Measurements from ENCODE around the gene FBXL16.
"Not testable (repeated sequence)": the region's sequence is repeated elsewhere in the genome, so short reads cannot be mapped to it uniquely, and the experiment has no call there.

The FBXL16 gene

GRCh38 chr16:698911-699671, 6.5 kb downstream of the FBXL16 start:
- no peak for DNase-seq (ENCODE audit: low read depth)
- H3K4me3 ChIP-seq (ENCODE audit: low read depth, low read length), result no peak overlapping the region

DNA sequence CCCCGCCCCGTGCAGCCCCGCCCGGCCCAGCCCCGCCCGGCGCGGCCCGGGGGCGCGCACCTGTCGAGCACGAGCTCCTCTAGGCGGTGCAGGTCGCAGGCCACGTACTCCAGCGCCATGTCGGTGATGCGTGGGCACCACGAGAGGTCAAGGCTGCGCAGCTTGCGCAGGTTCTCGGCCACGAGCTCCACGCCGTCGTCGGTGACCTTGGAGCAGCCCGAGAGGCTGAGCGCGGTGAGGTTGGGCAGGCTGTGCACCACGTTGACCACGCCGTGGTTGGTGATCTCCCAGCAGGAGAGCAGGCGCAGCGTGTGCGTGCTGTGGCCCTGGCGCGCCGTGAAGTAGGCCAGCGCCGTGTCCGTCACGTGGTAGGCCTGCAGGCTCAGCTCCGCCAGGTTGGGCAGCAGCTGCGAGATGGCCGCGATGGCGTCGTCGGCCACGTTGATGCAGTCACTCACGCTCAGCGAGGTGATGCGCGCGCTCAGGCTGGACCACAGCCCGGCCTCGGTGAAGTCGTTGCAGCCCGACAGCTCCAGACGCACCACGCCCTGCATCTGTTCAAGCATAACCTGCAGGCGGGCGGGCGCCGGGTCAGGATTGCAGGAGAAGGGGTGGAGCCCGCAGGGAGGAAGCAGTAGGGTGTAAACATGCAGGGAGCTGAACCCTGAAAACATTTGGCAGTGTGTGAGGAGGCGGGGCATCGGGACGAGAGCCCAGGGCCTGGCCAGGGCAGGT, 10.1 kb downstream of the FBXL16 start:
- DNase-seq (ENCODE audit: low read depth), result no peak
- H3K4me3 ChIP-seq (ENCODE audit: low read depth, low read length), result no peak overlapping the region

DNA sequence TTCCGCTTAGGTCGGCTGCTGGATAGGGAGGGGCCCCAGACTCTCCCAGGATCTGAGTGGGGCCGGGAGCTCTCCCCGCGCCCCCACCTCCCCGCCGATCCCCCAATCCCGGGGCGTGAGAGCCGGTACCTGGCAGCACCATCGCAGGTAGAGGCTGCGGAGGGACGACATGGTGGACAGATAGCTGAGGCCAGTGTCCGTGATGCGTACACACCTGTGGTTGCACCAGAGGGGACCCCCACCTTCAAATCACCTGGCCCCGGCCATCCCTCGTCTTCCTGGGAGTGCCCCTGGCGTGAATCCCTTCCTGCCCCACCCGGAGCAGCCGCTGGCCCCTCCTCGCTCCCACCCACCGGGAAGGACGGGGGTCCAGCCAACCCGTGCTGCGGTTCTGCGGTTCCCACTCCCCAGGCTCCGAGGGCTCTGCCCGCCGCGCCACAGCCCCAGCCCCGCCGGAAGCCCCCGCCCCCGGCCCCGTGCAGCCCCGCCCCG, 10.7 kb downstream of the FBXL16 start:
- H3K4me3 ChIP-seq (ENCODE audit: low read depth, low read length), result no peak overlapping the region
- DNase-seq (ENCODE audit: low read depth), result no peak

DNA sequence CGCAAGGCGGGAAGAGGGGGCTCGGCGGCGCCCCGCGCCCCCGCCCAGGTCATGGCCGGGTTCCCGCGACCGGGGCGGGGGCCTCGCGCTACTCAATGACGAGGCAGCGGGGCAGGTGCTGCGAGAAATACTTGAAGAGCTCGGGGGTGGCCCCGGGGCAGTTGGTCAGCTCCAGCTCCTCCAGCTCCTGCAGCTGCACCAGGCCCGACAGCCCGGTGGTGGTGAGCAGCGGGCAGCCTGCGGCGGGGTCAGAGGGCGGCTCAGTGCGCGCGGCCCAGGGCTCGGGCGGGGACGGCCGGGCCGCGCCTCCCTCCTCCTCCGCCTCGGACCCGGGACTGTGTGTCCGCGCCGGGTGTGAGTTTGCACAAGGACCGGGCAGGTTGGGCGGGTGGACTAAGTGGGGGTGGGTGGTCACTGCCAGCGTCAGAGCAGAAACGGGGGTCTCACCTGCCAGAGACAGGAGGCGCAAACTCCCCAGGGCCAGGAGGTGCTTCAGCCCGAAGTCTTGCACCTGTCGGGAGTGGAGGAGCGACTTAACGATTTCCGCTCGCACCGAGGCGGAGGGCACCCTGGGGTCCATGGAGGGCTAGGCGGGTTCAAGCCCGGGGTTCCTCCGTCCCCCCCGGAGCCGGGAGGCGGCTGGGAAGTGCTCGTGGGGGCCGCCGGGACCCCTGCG, 11.3 kb downstream of the FBXL16 start:
- DNase-seq (ENCODE audit: low read depth), result no peak
- H3K4me3 ChIP-seq (ENCODE audit: low read depth, low read length), result no peak overlapping the region

GRCh38 chr16:693766-694165, 11.8 kb downstream of the FBXL16 start:
- no peak overlapping the region for H3K4me3 ChIP-seq (ENCODE audit: low read depth, low read length)
- no peak for DNase-seq (ENCODE audit: low read depth)

- no peak overlapping the region for H3K4me3 ChIP-seq (ENCODE audit: low read depth, low read length)
- no peak for DNase-seq (ENCODE audit: low read depth)
Observed at GRCh38 chr16:693364-693763, 12.2 kb downstream of the FBXL16 start.

DNA sequence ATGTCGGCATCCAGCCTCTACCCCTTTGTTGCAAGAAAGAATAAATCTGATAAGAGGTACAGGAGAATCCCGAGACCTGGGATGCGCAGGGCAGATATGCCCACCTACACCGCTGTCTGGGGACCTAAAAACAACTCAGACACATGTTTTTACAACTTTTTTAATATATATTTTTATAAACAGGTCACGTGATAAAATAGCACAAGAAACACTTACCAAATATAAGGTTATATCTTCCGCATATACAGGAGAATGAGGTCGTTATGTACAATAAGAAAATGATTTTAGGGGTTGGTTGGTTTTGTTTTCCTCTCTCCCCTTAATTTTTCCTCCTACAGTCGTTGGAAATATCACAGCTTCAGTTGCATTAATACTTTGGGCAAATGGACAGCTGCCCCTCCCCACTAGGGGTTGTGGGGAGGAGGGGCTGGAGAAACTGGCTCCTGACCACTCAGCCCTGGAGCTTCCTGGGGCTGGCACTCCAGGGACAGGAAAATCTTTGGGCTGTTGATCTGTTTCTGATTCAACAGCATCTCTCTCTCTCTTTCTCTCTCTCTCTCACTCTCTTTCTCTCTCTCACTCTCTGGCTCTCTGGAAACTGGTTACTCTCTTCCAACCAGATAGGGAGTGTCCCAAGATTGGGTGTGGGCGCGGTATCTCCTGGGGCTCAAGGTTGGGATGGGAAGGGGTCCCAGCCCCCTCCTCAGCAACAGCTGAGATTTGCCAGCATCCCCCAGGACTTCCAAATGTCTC, 13.1 kb downstream of the FBXL16 start:
- no peak overlapping the region for H3K4me3 ChIP-seq (ENCODE audit: low read depth, low read length)

GRCh38 chr16:691242-691641, 14.4 kb downstream of the FBXL16 start:
- DNase-seq (ENCODE audit: low read depth), result not testable (repeated sequence)

More for the DNA sequence above, 13.1 kb downstream of the FBXL16 start:
- no peak for DNase-seq (ENCODE audit: low read depth)

DNA sequence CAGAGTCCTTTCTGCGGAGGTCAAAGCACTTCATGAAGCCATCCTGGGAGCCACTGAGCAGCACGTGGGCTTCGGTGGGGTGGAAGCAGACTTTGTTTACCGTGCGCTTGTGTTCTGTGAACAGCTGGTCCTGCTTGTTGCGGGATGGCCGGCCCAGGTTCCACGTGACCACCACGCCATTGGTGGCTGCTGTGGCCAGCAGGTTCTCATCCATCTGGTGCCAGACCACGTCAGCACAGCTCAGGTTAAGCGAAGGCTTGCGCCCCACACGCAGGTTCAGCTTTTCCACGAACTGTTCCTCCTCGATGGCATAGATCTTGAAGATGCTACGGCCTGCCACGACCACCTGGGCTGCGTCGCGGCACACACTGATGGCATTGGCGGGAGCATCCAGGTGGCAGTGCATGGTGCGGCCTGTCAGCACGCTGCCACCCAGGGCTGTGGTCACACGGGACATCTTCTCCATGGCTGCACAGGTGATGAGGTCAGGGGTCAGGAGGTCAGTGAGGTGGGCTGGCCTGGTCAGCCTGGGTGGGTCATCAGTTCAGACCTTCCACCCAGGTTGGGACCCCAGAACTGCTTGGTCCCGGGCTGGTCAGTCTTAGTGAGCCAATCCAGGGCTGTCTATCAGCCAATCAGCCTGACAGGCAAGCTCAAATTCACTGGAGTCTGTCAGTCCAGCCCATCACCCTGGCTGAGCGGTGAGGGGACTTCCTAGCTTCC, 16.3 kb downstream of the FBXL16 start:
- no peak for DNase-seq (ENCODE audit: low read depth)

More at GRCh38 chr16:691242-691641, 14.4 kb downstream of the FBXL16 start:
- H3K4me3 ChIP-seq (ENCODE audit: low read depth, low read length), result not testable (repeated sequence)

DNA sequence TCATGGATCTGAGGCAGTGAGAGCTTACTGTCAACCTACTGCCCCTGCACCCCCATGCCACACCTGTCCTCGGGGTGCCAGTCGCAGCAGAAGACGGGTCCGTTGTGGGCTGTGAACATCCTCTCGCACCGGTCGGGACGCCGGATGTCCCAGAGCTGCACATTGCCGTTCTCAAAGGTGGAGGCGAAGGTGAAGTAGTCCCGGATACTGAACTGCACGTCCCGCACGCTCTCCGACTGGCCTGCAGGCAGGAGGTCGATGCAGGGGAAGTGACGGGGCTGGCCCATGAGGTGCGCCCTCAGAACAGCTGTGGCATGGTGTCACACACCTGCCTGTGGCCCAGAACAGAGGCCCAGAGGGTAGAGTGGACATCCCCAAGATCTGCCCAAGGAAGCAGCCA, 18.1 kb downstream of the FBXL16 start:
- no peak overlapping the region for H3K4me3 ChIP-seq (ENCODE audit: low read depth, low read length)
- DNase-seq (ENCODE audit: low read depth), result no peak

More for the DNA sequence above, 16.3 kb downstream of the FBXL16 start:
- H3K4me3 ChIP-seq (ENCODE audit: low read depth, low read length), result peak overlapping the region; percentile 77

DNA sequence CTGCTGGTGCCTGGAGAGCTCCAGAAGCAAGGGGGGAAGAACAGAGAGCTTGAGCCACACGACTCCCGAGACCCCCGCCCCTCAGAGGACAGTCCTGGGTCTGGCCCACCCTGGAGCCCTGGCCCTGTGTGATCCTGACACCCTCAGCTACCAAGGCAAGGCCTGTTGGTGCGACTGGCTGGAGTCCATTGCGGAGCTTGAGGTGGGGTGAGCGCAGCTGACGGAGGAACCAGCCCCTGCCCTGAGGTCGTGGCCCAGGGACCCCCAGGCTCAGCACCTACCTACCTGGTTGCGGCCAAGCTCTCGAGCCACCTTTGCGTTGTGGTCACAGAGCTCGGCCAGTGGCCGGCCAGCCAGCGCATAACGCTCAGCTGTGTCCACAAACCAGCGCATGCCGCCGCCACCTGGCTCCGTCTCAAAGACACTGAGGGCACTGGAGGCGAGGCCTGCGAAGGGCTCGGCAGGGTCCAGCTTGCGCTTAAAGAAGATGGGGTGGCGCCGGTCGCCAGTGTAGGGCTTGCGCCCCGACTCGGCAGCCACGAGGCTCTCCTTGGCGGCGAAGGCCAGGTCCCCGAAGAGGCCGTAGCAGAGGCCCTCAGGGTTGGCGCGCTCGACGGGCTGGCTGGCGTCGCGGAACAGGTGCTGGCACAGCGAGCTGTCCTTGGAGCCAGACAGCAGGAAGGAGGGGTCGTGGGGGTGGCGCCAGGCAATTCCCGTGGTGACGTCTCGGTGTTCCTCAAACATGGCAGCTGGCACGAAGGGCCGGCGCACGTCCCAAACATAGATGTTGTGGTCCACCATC, 18.9 kb downstream of the FBXL16 start:
- H3K4me3 ChIP-seq (ENCODE audit: low read depth, low read length), result no peak overlapping the region
- no peak for DNase-seq (ENCODE audit: low read depth)

DNA sequence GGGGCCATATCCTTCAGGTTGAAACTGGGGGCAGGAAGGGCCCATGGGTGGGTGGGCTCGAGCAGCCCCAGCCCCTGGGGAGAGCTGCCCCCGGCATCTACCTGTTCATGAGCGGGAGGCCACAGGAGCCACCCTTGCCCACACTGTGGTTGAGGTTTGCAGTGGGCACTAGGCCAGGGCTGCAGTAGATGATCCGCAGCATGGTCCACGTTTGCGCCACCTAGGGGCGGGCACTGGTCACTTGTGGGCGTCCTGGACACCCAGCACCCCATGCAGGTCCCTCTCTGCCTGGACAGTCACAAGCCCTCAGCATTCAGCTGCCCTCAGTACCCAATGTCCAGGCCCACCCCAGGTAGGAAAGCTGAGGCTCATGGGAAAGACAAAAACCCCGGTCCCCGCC, 19.6 kb downstream of the FBXL16 start:
- H3K4me3 ChIP-seq (ENCODE audit: low read depth, low read length), result no peak overlapping the region
- no peak for DNase-seq (ENCODE audit: low read depth)

GRCh38 chr16:684961-685696, 20.5 kb downstream of the FBXL16 start:
- DNase-seq (ENCODE audit: low read depth), result no peak
- H3K4me3 ChIP-seq (ENCODE audit: low read depth, low read length), result no peak overlapping the region

DNA sequence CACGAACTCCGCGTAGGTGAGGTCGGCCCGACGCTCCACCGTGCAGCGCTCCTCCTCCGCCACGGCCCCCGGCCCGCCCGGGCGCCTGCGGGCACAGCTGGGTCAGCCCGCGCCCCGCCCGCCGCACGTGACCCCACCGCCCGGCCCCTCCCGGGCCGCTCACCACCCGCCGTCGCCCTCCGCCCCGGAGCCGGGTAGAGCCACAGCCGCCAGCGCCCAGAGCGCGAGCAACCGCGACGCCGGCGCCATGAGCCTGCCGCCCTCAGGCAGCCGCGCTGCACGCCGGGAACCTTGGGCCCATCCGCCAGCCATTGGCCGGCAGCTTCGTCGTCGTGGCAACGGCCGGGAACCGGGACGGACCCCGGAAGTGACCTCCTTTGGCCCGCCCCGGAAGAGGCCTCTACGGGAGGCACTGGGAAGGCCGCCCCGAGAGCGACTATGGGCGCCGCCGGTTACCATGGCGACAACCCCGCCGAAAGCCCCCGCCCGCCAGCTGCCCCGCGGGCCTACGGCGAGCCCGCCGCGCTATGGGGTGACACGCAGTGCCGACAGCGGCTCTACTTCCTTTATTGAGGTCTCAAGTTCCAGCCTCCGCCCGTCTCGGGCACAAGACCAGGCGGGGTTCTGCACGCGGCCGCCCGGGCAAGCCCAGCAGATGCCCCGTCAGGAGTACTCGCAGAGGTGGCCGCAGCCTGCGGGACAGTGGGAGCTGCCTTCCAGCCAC, 21.4 kb downstream of the FBXL16 start, which contains the start of gene JMJD8:
Gene JMJD8, minus strand, starts transcription at position 264 of the 724 bp plus-strand sequence. Its CDS starts 15 bp downstream, at position 249.
- H3K4me3 ChIP-seq (ENCODE audit: low read depth, low read length), result peak within 1 kb of the TSS; percentile 68
- DNase-seq (ENCODE audit: low read depth), result peak; percentile 79

GRCh38 chr16:683396-684070, 22.1 kb downstream of the FBXL16 start:
- DNase-seq (ENCODE audit: low read depth), result no peak
- H3K4me3 ChIP-seq (ENCODE audit: low read depth, low read length), result peak overlapping the region; percentile 68

All from skeletal muscle cell (primary cell).